ENCODE results near the gene RPAIN. TPM values are rescaled to one million over a fixed set of nuclear protein-coding genes. Genes with fewer than 3 reads are reported as not detected.
"Not testable (repeated sequence)": the region's sequence is repeated elsewhere in the genome, so short reads cannot be mapped to it uniquely, and the experiment has no call there.

Gene RPAIN
- total and polyA plus RNA-seq, 3 experiments from 2014 or later, result 36.9 to 51.0 (median 50.6) TPM

DNA sequence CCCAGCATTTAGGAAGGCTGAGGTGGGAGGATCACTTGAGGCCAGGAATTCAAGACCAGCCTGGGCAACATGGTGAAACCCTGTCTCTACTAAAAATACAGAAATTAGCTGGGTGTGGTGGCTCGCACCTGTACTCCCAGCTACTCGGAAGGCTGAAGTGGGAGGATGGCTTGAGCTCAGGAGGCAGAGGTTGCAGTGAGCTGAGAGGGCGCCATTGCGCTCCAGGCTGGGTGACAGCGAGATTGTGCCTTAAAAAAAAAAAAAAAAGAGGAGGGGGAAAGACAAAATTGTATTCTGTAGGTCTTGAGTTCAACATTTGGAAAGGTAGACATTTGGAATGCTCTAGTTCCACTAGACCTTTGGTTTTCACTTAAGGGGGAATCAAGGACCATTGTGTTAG lies 11.3 kb downstream of the RPAIN start:
- H3K36me3 ChIP-seq (ENCODE audit: insufficient read depth, low read length), result peaks cover 61% of the 10 kb centered on the region

DNA sequence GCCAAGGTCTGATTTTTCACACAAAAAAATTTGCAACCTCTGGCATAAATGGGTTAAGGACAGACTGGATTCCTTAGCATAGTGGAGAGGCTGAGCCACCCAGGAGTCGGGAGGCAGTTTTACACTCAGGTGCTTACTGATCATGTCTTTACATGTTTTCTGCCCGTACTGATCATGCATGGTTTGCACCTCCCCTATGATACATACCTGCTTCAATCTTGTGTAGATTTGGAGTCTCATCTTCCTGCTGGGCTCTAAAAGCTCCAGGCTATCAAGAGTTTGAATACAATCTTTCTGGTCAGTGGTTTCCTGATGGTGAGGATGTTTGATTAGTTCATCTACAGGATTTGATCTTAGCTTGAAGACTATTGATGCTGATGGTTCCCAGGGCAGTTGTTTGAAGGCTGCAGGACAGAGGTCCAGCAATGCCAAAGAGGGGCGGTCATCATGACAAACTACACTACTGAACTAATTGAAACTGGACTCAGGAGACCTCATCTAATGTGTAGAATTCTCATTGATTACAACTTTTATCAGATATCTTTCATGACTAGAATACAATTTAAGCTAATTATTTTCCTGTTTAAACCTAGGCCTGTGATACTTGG lies 12.1 kb downstream of the RPAIN start:
- CTCF ChIA-PET, result no interaction called here
- Mint-ChIP-seq H3K27ac (peak overlapping the region in 2 of 8 donors; percentile 22 to 26), H3K9me3 (no peaks in the 10 kb centered on the region), H3K4me3 (no peak overlapping the region), H3K36me3 (peaks cover 4 to 89% (median 26%) of the 10 kb centered on the region in 3 donors), H3K27me3 (no peaks in the 10 kb centered on the region), H3K4me1 (peaks cover 11 to 18% (median 13%) of the 10 kb centered on the region in 3 donors)
- POLR2A ChIA-PET, result interaction anchor here (0.6 kb wide), 1 partner anchor 149 kb away, joined by 3 read pairs; no protein-coding TSS in a partner anchor
- Histone ChIP-seq H3K4me1 (ENCODE audit: insufficient read depth, low read length) (peaks cover 6% of the 10 kb centered on the region), H3K36me3 (ENCODE audit: insufficient read depth, low read length) (peaks cover 59% of the 10 kb centered on the region), H3K9me3 (ENCODE audit: low read length) (no peaks in the 10 kb centered on the region), H3K27me3 (ENCODE audit: insufficient read depth, low read length, poor library complexity, severe bottlenecking) (no peaks in the 10 kb centered on the region), H3K4me3 (ENCODE audit: low read length) (no peak overlapping the region), H3K27ac (ENCODE audit: low read depth, low read length) (no peak overlapping the region)
- DNase-seq, result no peak

More for the DNA sequence above, 11.3 kb downstream of the RPAIN start:
- DNase-seq; H3K4me1 Mint-ChIP-seq; H3K4me1 ChIP-seq (ENCODE audit: insufficient read depth, low read length); H3K27ac ChIP-seq (ENCODE audit: low read depth, low read length); H3K27me3 ChIP-seq (ENCODE audit: insufficient read depth, low read length, poor library complexity, severe bottlenecking); H3K9me3 ChIP-seq (ENCODE audit: low read length); H3K4me3 Mint-ChIP-seq; CTCF ChIA-PET; H3K4me3 ChIP-seq (ENCODE audit: low read length); H3K9me3 Mint-ChIP-seq; H3K27me3 Mint-ChIP-seq: not testable (repeated sequence)
- POLR2A ChIA-PET, result interaction anchor here (1.0 kb wide), 1 partner anchor 11 kb away, joined by 3 read pairs; the partner anchor contains the start of genes NUP88 and RPAIN
- Mint-ChIP-seq H3K36me3 (peaks cover 4 to 86% (median 23%) of the 10 kb centered on the region in 3 donors), H3K27ac (peak overlapping the region in 4 of 8 donors; percentile 15 to 91 (median 34))

GRCh38 chr17:5434984-5435383 lies 15.0 kb downstream of the RPAIN start:
- H3K4me3 Mint-ChIP-seq, result no peak overlapping the region
- H3K9me3 ChIP-seq (ENCODE audit: low read length), result no peaks in the 10 kb centered on the region
- no peak overlapping the region for H3K27ac ChIP-seq (ENCODE audit: low read depth, low read length)
- no peaks in the 10 kb centered on the region for H3K27me3 Mint-ChIP-seq
- H3K36me3 Mint-ChIP-seq, result peaks cover 0 to 70% (median 17%) of the 10 kb centered on the region in 3 donors
- peaks cover 29% of the 10 kb centered on the region for H3K4me1 ChIP-seq (ENCODE audit: insufficient read depth, low read length)
- DNase-seq, result no peak
- no peak overlapping the region for H3K4me3 ChIP-seq (ENCODE audit: low read length)
- H3K27ac Mint-ChIP-seq, result peak overlapping the region in 2 of 8 donors; percentile 2 to 12
- ChIA-PET CTCF (interaction anchor here (0.9 to 1.2 kb wide), 2 partner anchors 9 to 10 kb away, joined by 3 to 4 read pairs; no protein-coding TSS in a partner anchor), POLR2A (no interaction called here)
- no peaks in the 10 kb centered on the region for H3K27me3 ChIP-seq (ENCODE audit: insufficient read depth, low read length, poor library complexity, severe bottlenecking)
- peaks cover 41% of the 10 kb centered on the region for H3K36me3 ChIP-seq (ENCODE audit: insufficient read depth, low read length)
- H3K4me1 Mint-ChIP-seq, result peaks cover 33 to 41% (median 36%) of the 10 kb centered on the region in 3 donors
- no peaks in the 10 kb centered on the region for H3K9me3 Mint-ChIP-seq

DNA sequence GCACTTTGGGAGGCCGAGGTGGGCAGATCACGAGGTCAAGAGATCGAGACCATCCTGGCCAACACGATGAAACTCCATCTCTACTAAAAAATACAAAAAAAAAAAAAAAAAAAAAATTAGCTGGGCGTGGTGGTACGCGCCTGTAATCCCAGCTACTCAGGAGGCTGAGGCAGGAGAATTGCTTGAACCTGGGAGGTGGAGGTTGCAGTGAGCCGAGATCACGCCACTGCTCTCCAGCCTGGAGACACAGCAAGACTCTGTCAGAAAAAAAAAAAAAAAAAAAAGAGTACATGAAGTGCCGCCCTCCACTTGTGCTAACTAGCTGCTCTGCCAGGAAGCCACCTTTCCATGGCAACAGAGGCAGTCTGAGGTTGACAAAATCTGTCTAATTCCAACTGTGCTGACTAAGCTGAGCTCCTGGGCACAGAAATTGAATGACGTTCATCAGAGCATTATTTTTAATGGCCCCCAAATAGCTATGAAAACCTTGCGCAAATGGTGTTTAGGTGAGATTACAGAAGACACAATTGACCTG lies 15.9 kb downstream of the RPAIN start:
- not testable (repeated sequence) for H3K9me3 Mint-ChIP-seq; H3K4me3 ChIP-seq (ENCODE audit: low read length); H3K27me3 Mint-ChIP-seq; H3K27ac ChIP-seq (ENCODE audit: low read depth, low read length); DNase-seq; H3K9me3 ChIP-seq (ENCODE audit: low read length); H3K27me3 ChIP-seq (ENCODE audit: insufficient read depth, low read length, poor library complexity, severe bottlenecking)
- H3K27ac Mint-ChIP-seq, result peak overlapping the region in 4 of 8 donors; percentile 21 to 76 (median 72)
- H3K4me1 Mint-ChIP-seq, result peaks cover 33 to 43% (median 37%) of the 10 kb centered on the region in 3 donors
- H3K36me3 Mint-ChIP-seq, result peaks cover 0 to 63% (median 17%) of the 10 kb centered on the region in 3 donors
- ChIA-PET CTCF (interaction anchor here (0.7 to 2.0 kb wide), 4 partner anchors 10 to 1878 kb away, joined by 3 to 7 read pairs (median 3); partner anchors contain the start of genes NUP88, RPAIN and TRPV3), POLR2A (interaction anchor here (1.3 to 3.9 kb wide), 2 partner anchors 12 to 16 kb away, joined by 5 to 16 read pairs; partner anchors contain the start of genes NUP88 and RPAIN)
- peaks cover 29% of the 10 kb centered on the region for H3K4me1 ChIP-seq (ENCODE audit: insufficient read depth, low read length)
- H3K36me3 ChIP-seq (ENCODE audit: insufficient read depth, low read length), result peaks cover 41% of the 10 kb centered on the region
- peak overlapping the region in 3 of 7 donors; percentile 19 to 82 (median 28) for H3K4me3 Mint-ChIP-seq

- Histone ChIP-seq H3K4me3 (ENCODE audit: low read length) (peak overlapping the region; percentile 78), H3K9me3 (ENCODE audit: low read length) (no peaks in the 10 kb centered on the region), H3K36me3 (ENCODE audit: insufficient read depth, low read length) (peaks cover 28% of the 10 kb centered on the region), H3K4me1 (ENCODE audit: insufficient read depth, low read length) (peaks cover 29% of the 10 kb centered on the region), H3K27ac (ENCODE audit: low read depth, low read length) (no peak overlapping the region), H3K27me3 (ENCODE audit: insufficient read depth, low read length, poor library complexity, severe bottlenecking) (no peaks in the 10 kb centered on the region)
- POLR2A ChIA-PET, result interaction anchor here (0.6 to 3.9 kb wide), 2 partner anchors 18 to 124 kb away, joined by 3 to 16 read pairs; partner anchors contain the start of genes NUP88 and RPAIN
- CTCF ChIA-PET, result interaction anchor here (2.0 to 3.7 kb wide), 3 partner anchors 10 to 20 kb away, joined by 7 to 31 read pairs (median 19); partner anchors contain the start of genes NUP88 and RPAIN
- no peaks in the 10 kb centered on the region for H3K27me3 Mint-ChIP-seq
- H3K36me3 Mint-ChIP-seq, result peaks cover 0 to 52% (median 10%) of the 10 kb centered on the region in 3 donors
- DNase-seq, result no peak
- peaks cover 33 to 43% (median 37%) of the 10 kb centered on the region in 3 donors for H3K4me1 Mint-ChIP-seq
- peak overlapping the region; percentile 76 to 93 (median 88) for H3K27ac Mint-ChIP-seq
- H3K4me3 Mint-ChIP-seq, result peak overlapping the region; percentile 80 to 93 (median 87)
- H3K9me3 Mint-ChIP-seq, result no peaks in the 10 kb centered on the region
These were observed 17.8 kb downstream of the RPAIN start for GRCh38 chr17:5437721-5438317.

GRCh38 chr17:5438716-5439445 lies 18.9 kb downstream of the RPAIN start, which contains the start of gene C1QBP:
Gene C1QBP (minus strand): TSS chr17:5439155. CDS start chr17:5439073, 82 bp downstream.
- Histone ChIP-seq H3K9me3 (ENCODE audit: low read length) (no peaks in the 10 kb centered on the region), H3K27ac (ENCODE audit: low read depth, low read length) (peak within 1 kb of the TSS; percentile 72), H3K36me3 (ENCODE audit: insufficient read depth, low read length) (peaks cover 17% of the 10 kb centered on the region), H3K4me3 (ENCODE audit: low read length) (peak within 1 kb of the TSS; percentile 78), H3K4me1 (ENCODE audit: insufficient read depth, low read length) (peaks cover 29% of the 10 kb centered on the region), H3K27me3 (ENCODE audit: insufficient read depth, low read length, poor library complexity, severe bottlenecking) (no peaks in the 10 kb centered on the region)
- peaks cover 33 to 43% (median 37%) of the 10 kb centered on the region in 3 donors for H3K4me1 Mint-ChIP-seq
- H3K36me3 Mint-ChIP-seq, result peaks cover 0 to 49% (median 7%) of the 10 kb centered on the region in 3 donors
- H3K9me3 Mint-ChIP-seq, result no peaks in the 10 kb centered on the region
- POLR2A ChIA-PET, result interaction anchor here (0.6 to 3.9 kb wide), 5 partner anchors 19 to 247 kb away, joined by 3 to 16 read pairs (median 6); partner anchors contain the start of genes DERL2, DHX33, MIS12 and NUP88
- H3K27ac Mint-ChIP-seq, result peak within 1 kb of the TSS; percentile 76 to 97 (median 94)
- H3K27me3 Mint-ChIP-seq, result no peaks in the 10 kb centered on the region
- DNase-seq, result peak; percentile 88 to 92 (median 89)
- peak within 1 kb of the TSS; percentile 82 to 93 (median 87) for H3K4me3 Mint-ChIP-seq
- CTCF ChIA-PET, result interaction anchor here (0.6 to 3.7 kb wide), 28 partner anchors 8 to 325 kb away, joined by 3 to 31 read pairs (median 4); partner anchors contain the start of genes DERL2, DHX33, MIS12 and NLRP1

- H3K4me1 Mint-ChIP-seq, result peaks cover 33 to 43% (median 37%) of the 10 kb centered on the region in 3 donors
- peak overlapping the region; percentile 76 to 97 (median 94) for H3K27ac Mint-ChIP-seq
- no peak for DNase-seq
- Histone ChIP-seq H3K4me3 (ENCODE audit: low read length) (peak overlapping the region; percentile 59), H3K27ac (ENCODE audit: low read depth, low read length) (peak overlapping the region; percentile 58), H3K4me1 (ENCODE audit: insufficient read depth, low read length) (peaks cover 29% of the 10 kb centered on the region), H3K27me3 (ENCODE audit: insufficient read depth, low read length, poor library complexity, severe bottlenecking) (no peaks in the 10 kb centered on the region), H3K36me3 (ENCODE audit: insufficient read depth, low read length) (peaks cover 13% of the 10 kb centered on the region), H3K9me3 (ENCODE audit: low read length) (no peaks in the 10 kb centered on the region)
- no peaks in the 10 kb centered on the region for H3K9me3 Mint-ChIP-seq
- POLR2A ChIA-PET, result interaction anchor here (0.6 to 3.9 kb wide), 5 partner anchors 20 to 248 kb away, joined by 3 to 16 read pairs (median 6); partner anchors contain the start of genes DERL2, DHX33, MIS12 and NUP88
- peak overlapping the region; percentile 82 to 93 (median 87) for H3K4me3 Mint-ChIP-seq
- no peaks in the 10 kb centered on the region for H3K27me3 Mint-ChIP-seq
- CTCF ChIA-PET, result interaction anchor here (0.6 to 3.7 kb wide), 27 partner anchors 9 to 325 kb away, joined by 3 to 31 read pairs (median 4); partner anchors contain the start of genes DERL2, DHX33, MIS12 and NLRP1
- peaks cover 0 to 50% (median 9%) of the 10 kb centered on the region in 3 donors for H3K36me3 Mint-ChIP-seq
These were observed 19.4 kb downstream of the RPAIN start for GRCh38 chr17:5439446-5439764.
